Gastrocnemius medialis (tissue), 4 donors: Measurements from ENCODE around the gene RHOT1.

Source experiments
- CTCF ChIP-seq, 5 experiments: fragments of 450-650 bp in 3 of 5; fragments of 200-600 bp in 2 of 5; sonication (generic) in 2 of 5; IDR thresholded peaks in 4 of 5; conservative IDR thresholded peaks in 1 of 5; 1 replicate in 4 of 5; 2 replicates in 1 of 5; pipeline ENCODE4 v1.5.1; 2016 to 2019; ENCODE audit warnings: antibody characterized with exemption in 5 of 5, mild to moderate bottlenecking in 3 of 5, moderate library complexity in 3 of 5
- POLR2A ChIP-seq, 2 donors: fragments of 450-650 bp; IDR thresholded peaks; one replicate each; pipeline ENCODE4 v1.6.1; 2017; ENCODE audit warnings: antibody characterized with exemption in 2 of 2, mild to moderate bottlenecking in 2 of 2, moderate library complexity in 2 of 2

GRCh38 chr17:32159586-32160438 is 17.5 kb downstream of the RHOT1 start:
- TF ChIP-seq CTCF (IDR thresholded peaks at IDR 0.05 in 4 of 5, conservative IDR thresholded peaks at IDR 0.05 in 1 of 5) (no peak), POLR2A (IDR thresholded peaks at IDR 0.05) (no peak)
